GM23338 (cell line): ENCODE measurements around the gene SLC30A7. TPM values are rescaled to one million over a fixed set of nuclear protein-coding genes. Genes with fewer than 3 reads are reported as not detected.

ENCODE experiments used
- CTCF ChIP-seq, 2 experiments: fragments of 200-600 bp in 1 of 2; sonication (generic) in 1 of 2; conservative IDR thresholded peaks; 2 replicates each; pipeline versions ENCODE4 v1.5.1 to v1.6.1; 2016 to 2017; ENCODE audit warnings: antibody characterized with exemption in 2 of 2, low read depth in 2 of 2, mild to moderate bottlenecking in 2 of 2, moderate library complexity in 1 of 2
- EZH2phosphoT487 ChIP-seq: fragments of 200-600 bp; sonication (generic); IDR thresholded peaks from one replicate; pipeline ENCODE4 v1.8.1; 2018; ENCODE audit warnings: antibody characterized with exemption; ENCODE audit not compliant: unreplicated experiment
- JUNB ChIP-seq: IDR thresholded peaks from one replicate; pipeline ENCODE4 v1.6.1; 2016; ENCODE audit warnings: antibody characterized with exemption; ENCODE audit not compliant: unreplicated experiment
- REST ChIP-seq: IDR thresholded peaks from one replicate; pipeline ENCODE4 v1.6.1; 2018; ENCODE audit warnings: antibody characterized with exemption; ENCODE audit not compliant: unreplicated experiment
- ZNF331 ChIP-seq: fragments of 250-450 bp; sonication (Bioruptor Pico); IDR thresholded peaks from 2 replicates; pipeline ENCODE4 v1.5.0; 2020; ENCODE audit warnings: low read depth, mild to moderate bottlenecking, moderate library complexity
- polyA plus RNA-seq: library from polyadenylated mRNA; unstranded; fragments of >200 nt; fragmentation: Nextera tagmentation; extraction: Ambion mirVana; gene quantifications from 2 replicates; pipeline ENCODE4 v1.2.1, GENCODE V29; 2016
- total RNA-seq: library from RNA; depleted of rRNA; stranded (reverse); fragments of >200 nt; shearing (Covaris generic); gene quantifications from 2 replicates; pipeline ENCODE4 v1.2.3, GENCODE V29; 2014
- TF ChIP-seq, protein P1 (sequence below): fragments of 250-450 bp; sonication (Bioruptor Pico); IDR thresholded peaks from 2 replicates; pipeline ENCODE4 v1.5.0; 2020; ENCODE audit warnings: mild to moderate bottlenecking, moderate library complexity
- TF ChIP-seq, protein P2 (sequence below): IDR thresholded peaks from 2 replicates; pipeline ENCODE4 v1.6.1; 2016; ENCODE audit warnings: antibody characterized with exemption

Gene SLC30A7
- total and polyA plus RNA-seq, 2 experiments from 2014 or later = 9.8 to 25.1 TPM

- TF ChIP-seq, protein P1, sequence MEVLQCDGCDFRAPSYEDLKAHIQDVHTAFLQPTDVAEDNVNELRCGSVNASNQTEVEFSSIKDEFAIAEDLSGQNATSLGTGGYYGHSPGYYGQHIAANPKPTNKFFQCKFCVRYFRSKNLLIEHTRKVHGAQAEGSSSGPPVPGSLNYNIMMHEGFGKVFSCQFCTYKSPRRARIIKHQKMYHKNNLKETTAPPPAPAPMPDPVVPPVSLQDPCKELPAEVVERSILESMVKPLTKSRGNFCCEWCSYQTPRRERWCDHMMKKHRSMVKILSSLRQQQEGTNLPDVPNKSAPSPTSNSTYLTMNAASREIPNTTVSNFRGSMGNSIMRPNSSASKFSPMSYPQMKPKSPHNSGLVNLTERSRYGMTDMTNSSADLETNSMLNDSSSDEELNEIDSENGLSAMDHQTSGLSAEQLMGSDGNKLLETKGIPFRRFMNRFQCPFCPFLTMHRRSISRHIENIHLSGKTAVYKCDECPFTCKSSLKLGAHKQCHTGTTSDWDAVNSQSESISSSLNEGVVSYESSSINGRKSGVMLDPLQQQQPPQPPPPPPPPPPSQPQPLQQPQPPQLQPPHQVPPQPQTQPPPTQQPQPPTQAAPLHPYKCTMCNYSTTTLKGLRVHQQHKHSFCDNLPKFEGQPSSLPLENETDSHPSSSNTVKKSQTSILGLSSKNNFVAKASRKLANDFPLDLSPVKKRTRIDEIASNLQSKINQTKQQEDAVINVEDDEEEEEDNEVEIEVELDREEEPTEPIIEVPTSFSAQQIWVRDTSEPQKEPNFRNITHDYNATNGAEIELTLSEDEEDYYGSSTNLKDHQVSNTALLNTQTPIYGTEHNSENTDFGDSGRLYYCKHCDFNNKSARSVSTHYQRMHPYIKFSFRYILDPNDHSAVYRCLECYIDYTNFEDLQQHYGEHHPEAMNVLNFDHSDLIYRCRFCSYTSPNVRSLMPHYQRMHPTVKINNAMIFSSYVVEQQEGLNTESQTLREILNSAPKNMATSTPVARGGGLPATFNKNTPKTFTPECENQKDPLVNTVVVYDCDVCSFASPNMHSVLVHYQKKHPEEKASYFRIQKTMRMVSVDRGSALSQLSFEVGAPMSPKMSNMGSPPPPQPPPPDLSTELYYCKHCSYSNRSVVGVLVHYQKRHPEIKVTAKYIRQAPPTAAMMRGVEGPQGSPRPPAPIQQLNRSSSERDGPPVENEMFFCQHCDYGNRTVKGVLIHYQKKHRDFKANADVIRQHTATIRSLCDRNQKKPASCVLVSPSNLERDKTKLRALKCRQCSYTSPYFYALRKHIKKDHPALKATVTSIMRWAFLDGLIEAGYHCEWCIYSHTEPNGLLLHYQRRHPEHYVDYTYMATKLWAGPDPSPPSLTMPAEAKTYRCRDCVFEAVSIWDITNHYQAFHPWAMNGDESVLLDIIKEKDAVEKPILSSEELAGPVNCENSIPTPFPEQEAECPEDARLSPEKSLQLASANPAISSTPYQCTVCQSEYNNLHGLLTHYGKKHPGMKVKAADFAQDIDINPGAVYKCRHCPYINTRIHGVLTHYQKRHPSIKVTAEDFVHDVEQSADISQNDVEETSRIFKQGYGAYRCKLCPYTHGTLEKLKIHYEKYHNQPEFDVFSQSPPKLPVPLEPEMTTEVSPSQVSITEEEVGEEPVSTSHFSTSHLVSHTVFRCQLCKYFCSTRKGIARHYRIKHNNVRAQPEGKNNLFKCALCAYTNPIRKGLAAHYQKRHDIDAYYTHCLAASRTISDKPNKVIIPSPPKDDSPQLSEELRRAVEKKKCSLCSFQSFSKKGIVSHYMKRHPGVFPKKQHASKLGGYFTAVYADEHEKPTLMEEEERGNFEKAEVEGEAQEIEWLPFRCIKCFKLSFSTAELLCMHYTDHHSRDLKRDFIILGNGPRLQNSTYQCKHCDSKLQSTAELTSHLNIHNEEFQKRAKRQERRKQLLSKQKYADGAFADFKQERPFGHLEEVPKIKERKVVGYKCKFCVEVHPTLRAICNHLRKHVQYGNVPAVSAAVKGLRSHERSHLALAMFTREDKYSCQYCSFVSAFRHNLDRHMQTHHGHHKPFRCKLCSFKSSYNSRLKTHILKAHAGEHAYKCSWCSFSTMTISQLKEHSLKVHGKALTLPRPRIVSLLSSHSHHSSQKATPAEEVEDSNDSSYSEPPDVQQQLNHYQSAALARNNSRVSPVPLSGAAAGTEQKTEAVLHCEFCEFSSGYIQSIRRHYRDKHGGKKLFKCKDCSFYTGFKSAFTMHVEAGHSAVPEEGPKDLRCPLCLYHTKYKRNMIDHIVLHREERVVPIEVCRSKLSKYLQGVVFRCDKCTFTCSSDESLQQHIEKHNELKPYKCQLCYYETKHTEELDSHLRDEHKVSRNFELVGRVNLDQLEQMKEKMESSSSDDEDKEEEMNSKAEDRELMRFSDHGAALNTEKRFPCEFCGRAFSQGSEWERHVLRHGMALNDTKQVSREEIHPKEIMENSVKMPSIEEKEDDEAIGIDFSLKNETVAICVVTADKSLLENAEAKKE (CRISPR knock-in tag) = no peak
- no peak for TF ChIP-seq CTCF (conservative IDR thresholded peaks at IDR 0.05; ENCODE audit: low read depth in 2 of 2)
- TF ChIP-seq EZH2phosphoT487 = no peak
- no peak for TF ChIP-seq JUNB
- no peak for TF ChIP-seq REST
- TF ChIP-seq ZNF331 (CRISPR knock-in tag) = no peak
- TF ChIP-seq, protein P2, sequence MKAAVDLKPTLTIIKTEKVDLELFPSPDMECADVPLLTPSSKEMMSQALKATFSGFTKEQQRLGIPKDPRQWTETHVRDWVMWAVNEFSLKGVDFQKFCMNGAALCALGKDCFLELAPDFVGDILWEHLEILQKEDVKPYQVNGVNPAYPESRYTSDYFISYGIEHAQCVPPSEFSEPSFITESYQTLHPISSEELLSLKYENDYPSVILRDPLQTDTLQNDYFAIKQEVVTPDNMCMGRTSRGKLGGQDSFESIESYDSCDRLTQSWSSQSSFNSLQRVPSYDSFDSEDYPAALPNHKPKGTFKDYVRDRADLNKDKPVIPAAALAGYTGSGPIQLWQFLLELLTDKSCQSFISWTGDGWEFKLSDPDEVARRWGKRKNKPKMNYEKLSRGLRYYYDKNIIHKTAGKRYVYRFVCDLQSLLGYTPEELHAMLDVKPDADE = no peak
These were observed 46.6 kb downstream of the SLC30A7 start (continued) for GRCh38 chr1:100942304-100943046.
